ENCODE measurements around the gene OSBPL10.
"Not testable (repeated sequence)": the region's sequence is repeated elsewhere in the genome, so short reads cannot be mapped to it uniquely, and the experiment has no call there.

OSBPL10 gene

DNA sequence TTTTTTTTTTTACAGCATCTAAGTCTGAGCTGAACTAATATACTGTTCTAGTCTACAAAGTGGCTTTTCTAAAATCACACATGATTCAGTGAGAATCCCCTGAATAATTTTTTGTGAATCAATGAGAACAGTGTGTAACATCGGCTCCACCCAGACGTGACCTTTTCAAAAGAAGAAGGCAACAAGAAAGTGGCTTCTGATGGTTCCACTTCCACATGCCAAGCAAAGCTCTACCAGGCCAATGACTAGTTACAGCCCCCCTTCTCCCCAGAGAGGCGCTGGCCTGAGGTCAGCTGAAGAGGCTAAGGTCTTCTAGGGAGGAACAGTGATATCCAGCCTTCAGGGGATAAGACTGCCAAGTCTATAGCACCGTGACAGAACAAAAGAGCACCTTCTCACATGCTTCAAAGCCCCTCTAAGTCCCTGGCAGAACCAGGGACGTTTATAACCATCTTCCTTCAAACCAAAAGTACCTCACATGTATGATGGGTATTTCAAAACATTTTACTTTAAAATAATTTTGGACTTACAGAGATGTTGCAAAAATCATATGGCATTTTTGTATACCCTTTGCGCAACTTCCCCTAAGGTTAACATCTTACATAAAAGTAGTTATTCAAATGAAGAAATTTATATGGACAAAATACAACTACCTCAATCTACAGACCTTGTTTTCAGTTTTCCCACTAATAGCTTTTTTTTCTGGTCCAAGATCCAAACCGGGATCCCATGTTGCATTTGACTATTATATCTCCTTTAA lies 177.9 kb downstream of the OSBPL10 start:
- DNase-seq: no peak

- DNase-seq: no peak
Observed at GRCh38 chr3:31800436-31800835, 180.6 kb downstream of the OSBPL10 start.

DNA sequence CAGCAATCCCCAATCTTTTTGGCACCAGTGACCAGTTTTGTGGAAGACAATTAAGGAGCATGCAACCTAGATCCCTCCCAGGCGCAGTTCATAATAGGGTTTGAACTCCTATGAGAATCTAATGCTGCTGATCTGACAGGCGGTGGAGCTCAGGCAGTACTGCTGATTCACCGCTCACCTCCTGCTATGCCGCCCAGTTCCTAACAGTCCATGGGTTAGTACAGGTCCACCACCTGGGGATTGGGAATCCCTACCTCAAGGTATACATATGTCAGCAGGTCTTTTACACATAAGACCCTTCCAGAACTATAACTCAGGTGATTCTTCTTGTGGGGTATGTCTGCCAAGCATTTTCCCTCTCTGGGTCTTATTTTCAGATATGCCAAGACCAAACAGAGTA lies 182.2 kb downstream of the OSBPL10 start:
- DNase-seq: no peak

- no peak for DNase-seq
Observed at GRCh38 chr3:31793821-31794220, 187.2 kb downstream of the OSBPL10 start.

- DNase-seq: no peak
Observed at GRCh38 chr3:31791090-31791430, 190.0 kb downstream of the OSBPL10 start.

- DNase-seq: no peak
Observed at GRCh38 chr3:31790193-31791089, 190.6 kb downstream of the OSBPL10 start.

- DNase-seq: no peak
Observed at GRCh38 chr3:31789429-31789828, 191.6 kb downstream of the OSBPL10 start.

- DNase-seq: no peak
Observed at GRCh38 chr3:31785734-31786133, 195.3 kb downstream of the OSBPL10 start.

GRCh38 chr3:31785286-31785685 lies 195.8 kb downstream of the OSBPL10 start:
- no peak for DNase-seq

GRCh38 chr3:31783851-31784250 lies 197.2 kb downstream of the OSBPL10 start:
- not testable (repeated sequence) for DNase-seq

- not testable (repeated sequence) for DNase-seq
Observed at GRCh38 chr3:31782306-31782705, 198.8 kb downstream of the OSBPL10 start.

GRCh38 chr3:31779514-31779913 lies 201.5 kb downstream of the OSBPL10 start:
- no peak for DNase-seq

DNA sequence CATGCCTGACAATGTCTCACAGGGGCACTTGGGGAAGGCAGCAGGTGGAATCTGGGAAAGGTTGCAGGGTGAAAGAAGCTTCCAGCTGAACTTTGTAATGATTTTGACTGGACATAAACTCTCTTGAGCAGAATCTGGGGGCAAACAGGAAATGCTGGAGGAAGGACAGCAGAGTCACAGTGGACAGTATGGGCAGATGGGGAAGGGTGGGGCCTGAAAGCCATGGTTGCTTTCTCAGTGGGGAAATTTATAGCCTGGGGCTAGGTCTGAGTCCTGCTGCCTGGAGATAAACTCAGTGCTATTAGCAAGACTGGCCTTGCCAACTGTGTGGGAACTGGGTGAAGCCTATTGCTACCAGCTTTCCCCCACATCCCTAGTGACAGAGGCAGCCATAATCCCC lies 203.2 kb downstream of the OSBPL10 start:
- no peak for DNase-seq

DNA sequence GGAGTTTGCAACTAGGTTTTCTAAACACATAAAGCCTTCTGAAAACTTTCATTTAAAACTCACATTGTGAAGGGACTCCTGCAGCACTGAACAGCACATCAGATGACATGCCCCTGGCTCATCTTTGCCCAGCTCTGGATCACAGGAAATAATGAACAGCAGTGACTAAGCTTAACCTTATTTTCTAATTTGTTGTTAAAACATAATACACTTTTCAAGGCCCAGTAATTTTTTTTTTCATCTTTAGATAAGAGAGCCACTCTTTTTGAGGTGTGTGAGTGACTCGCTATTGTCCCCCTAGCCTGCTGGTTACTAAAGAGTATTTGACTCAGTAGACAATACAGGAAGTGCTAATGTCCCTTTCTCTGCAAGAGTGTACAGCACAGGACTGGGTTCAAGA lies 204.0 kb downstream of the OSBPL10 start:
- DNase-seq: no peak

GRCh38 chr3:31776016-31776415 lies 205.0 kb downstream of the OSBPL10 start:
- no peak for DNase-seq

DNA sequence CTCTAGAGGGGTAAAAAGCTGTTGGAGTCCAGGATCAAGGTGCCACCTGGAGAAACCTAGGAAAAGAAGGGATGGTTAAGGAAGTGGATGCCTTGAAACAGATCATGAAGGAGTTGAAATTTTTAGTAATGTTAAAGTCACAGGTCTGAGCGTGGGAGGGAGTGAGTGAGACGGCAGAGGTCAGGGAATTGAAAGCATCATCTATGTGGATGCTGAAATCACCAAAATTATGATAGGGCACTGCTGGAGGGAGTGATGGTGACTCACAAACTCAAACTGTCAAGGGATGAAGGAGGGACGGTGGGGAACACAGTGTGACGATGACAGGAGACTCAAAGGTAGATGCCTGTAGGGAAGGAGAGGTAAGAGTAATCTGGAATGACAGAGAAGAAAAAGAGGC lies 205.7 kb downstream of the OSBPL10 start:
- DNase-seq: no peak

DNA sequence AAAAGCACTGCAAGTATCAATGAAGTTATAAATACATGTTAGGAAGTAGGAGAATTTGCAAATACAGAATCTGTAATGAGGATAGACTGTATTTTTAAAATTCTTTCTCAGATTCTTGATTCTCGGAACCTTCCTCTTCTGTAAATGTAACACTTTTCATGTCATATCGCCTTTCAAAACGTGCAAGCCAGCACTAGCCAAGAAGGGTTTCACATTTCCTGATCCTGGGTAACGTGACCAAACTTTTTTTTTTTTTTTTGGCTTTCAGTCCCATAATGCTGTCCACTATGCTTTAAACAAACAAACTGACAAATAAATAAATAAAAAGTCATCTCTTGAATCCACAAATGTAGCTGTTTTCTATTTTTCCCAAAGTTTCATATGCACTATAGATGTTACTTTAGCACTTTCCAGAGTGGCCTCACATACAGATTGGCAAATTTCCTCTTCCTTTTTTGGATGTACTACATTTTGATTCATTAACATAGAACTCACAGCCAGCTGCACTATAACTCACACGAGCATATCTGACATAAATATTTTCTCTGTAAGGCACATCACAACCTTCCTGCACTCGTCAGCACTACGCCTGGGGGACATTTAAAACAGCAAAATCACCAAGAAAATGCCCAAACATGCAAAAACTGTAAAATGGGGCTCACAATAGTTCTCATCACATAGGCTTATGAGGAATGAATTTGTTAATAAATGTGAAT lies 208.1 kb downstream of the OSBPL10 start:
- no peak for DNase-seq

DNA sequence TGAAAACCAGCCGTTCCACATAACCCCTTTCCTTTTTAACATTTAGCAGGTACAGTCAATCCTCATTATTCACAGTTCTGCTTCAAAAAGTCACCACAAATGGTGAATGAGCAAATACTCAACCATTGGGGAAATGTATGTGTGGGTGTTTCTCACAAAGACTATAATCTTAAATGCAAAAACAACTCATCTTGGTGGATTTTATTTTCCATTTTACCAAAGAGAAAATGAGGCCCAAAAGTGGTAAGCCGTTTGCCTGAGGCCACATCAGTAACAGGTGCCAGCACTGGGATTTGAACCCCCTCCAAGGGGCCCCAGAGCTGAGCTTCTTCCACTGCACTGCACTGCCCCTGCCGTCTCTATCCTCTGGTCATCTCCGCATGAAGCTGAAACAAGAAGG lies 208.8 kb downstream of the OSBPL10 start:
- no peak for DNase-seq

DNA sequence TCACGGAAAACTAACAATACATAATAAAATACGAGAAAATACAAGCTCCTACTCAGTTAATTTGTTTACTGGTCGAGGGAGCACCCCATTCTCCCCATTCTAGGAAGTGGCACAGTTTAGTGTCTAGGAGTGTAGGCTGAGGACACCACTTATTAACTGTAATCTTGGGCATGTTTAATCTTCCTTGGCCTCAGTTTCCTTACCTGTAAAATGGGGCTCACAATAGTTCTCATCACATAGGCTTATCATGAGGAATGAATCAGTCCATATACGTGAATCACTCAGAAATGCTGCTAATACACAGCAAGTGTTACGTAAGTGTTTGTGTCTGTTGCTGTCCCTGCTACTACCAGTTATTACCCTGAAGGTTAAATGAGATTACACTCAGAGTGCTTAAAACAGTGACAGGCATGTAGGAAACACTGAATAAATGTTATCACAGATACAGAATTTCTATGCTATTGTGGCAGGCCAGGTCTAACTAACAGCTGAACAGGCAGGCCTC lies 210.2 kb downstream of the OSBPL10 start:
- no peak for DNase-seq

DNA sequence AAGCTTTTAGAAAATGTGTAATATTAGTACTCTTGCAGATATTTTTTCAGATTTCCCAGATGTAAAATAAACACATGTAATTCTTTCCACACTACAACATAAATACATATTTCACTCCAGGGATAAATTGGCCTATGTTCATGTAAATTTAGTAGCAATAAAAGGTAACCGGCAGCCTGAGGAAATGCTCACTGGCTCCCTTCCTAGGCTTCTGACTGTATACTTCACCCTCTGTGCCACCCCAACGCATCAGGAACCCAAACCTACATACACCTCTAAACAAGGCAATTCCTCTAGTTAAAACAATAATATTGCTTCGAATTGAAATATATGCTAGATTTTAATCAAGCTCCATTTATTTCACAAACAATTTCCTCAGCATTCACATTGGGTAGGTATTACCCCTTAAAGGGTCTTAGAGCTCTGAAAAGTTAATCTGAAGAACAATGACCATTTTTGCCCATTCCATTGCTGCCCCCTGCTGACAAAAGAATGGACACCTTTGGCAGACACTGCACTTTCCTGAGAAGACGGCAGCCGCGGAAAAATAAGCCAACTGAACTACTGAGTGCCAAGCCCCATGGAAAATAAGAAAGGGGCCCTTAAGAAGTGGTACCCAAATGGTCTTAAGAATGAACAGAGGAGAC lies 212.5 kb downstream of the OSBPL10 start:
- peak; percentile 62 for DNase-seq

DNA sequence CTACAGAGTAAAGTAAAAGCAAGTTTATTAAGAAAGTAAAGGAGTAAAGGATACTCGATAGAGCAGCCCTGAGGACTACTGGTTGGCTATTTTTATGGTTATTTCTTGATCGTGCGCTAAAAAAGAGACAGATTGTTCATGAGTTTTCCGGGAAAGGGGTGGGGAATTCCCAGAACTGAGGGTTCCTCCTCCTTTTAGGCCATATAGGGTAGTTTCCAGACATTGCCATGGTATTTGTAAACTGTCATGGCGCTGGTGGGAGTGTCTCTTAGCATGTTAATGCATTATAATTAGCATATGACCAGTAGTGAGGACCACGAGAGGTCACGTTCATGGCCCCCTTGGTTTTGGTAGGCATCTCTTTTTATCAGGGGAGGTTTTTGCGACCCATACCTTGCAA lies 213.1 kb downstream of the OSBPL10 start:
- no peak for DNase-seq

GRCh38 chr3:31766669-31767068 lies 214.4 kb downstream of the OSBPL10 start:
- no peak for DNase-seq

DNA sequence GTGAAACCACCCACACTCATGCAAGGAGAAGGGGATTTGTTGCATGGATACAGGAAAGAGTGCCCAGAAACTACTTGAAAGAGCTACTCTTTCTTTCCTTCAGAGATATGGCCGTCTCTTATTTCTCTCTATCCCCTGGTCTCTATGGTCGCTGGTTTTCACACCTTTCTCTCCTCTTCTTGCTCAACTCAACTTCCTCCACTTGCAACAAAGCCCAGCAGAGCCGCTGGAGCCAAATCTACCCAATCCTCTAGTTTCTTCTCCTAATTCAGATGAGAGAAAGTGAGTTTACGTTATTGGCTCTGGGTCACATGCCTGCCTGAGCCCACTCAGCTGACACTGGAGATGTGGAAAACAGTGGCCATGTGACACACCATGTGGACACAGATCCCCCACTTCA lies 215.2 kb downstream of the OSBPL10 start:
- DNase-seq: no peak

All from CD4-positive, alpha-beta T cell treated with Interleukin-10 for 1 hour (primary cell).